GM23338 (cell line): ENCODE measurements around the gene HIVEP3.

ENCODE experiments used
- EZH2 ChIP-seq: fragments of 200-600 bp; sonication (generic); IDR thresholded peaks from one replicate; pipeline ENCODE4 v1.8.0; 2017; ENCODE audit warnings: antibody characterized with exemption, mild to moderate bottlenecking, low read depth; ENCODE audit not compliant: unreplicated experiment
- EZH2phosphoT487 ChIP-seq: fragments of 200-600 bp; sonication (generic); IDR thresholded peaks from one replicate; pipeline ENCODE4 v1.8.1; 2018; ENCODE audit warnings: antibody characterized with exemption; ENCODE audit not compliant: unreplicated experiment
- JUNB ChIP-seq: IDR thresholded peaks from one replicate; pipeline ENCODE4 v1.6.1; 2016; ENCODE audit warnings: antibody characterized with exemption; ENCODE audit not compliant: unreplicated experiment
- POLR2AphosphoS5 ChIP-seq: IDR thresholded peaks from 2 replicates; pipeline ENCODE4 v1.6.1; 2016; ENCODE audit warnings: antibody characterized with exemption, low read depth
- ZNF331 ChIP-seq: fragments of 250-450 bp; sonication (Bioruptor Pico); IDR thresholded peaks from 2 replicates; pipeline ENCODE4 v1.5.0; 2020; ENCODE audit warnings: low read depth, mild to moderate bottlenecking, moderate library complexity
- TF ChIP-seq, protein P1 (sequence below), 2 experiments: fragments of 200-600 bp in 1 of 2; sonication (generic) in 1 of 2; conservative IDR thresholded peaks; 2 replicates each; pipeline versions ENCODE4 v1.5.1 to v1.6.1; 2016 to 2017; ENCODE audit warnings: antibody characterized with exemption in 2 of 2, low read depth in 2 of 2, mild to moderate bottlenecking in 2 of 2, moderate library complexity in 1 of 2

DNA sequence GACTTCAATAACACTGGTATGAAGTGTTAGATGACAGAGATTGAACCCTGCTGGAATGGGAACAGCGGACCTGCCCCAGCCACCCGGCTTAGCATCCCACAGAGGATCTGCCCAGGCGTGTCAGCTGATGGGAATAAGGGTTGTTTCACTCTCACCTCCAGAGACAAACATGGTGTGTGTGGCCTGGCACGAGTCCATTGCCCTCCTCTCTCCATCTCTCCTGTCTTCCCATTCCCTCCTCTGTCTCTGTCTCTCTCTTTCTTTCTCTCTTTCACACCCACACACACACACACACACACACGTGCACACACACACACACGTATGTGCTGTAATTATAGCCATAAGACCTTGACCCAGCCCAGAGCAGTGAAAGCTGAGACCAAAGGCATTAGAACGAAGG lies 200.2 kb downstream of the HIVEP3 start:
- TF ChIP-seq, protein P1, sequence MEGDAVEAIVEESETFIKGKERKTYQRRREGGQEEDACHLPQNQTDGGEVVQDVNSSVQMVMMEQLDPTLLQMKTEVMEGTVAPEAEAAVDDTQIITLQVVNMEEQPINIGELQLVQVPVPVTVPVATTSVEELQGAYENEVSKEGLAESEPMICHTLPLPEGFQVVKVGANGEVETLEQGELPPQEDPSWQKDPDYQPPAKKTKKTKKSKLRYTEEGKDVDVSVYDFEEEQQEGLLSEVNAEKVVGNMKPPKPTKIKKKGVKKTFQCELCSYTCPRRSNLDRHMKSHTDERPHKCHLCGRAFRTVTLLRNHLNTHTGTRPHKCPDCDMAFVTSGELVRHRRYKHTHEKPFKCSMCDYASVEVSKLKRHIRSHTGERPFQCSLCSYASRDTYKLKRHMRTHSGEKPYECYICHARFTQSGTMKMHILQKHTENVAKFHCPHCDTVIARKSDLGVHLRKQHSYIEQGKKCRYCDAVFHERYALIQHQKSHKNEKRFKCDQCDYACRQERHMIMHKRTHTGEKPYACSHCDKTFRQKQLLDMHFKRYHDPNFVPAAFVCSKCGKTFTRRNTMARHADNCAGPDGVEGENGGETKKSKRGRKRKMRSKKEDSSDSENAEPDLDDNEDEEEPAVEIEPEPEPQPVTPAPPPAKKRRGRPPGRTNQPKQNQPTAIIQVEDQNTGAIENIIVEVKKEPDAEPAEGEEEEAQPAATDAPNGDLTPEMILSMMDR (conservative IDR thresholded peaks at IDR 0.05; ENCODE audit: low read depth in 2 of 2), result no peak
- TF ChIP-seq EZH2phosphoT487 (no peak), POLR2AphosphoS5 (no peak), EZH2 (no peak), JUNB (no peak), ZNF331 (CRISPR knock-in tag) (no peak)
